Medulla oblongata (tissue), 1 donor: ENCODE data around the gene STRN4.

Experiments
- DNase-seq: peaks from one replicate; pipeline ENCODE4 v3.0.0-alpha.2; 2015; ENCODE audit errors: extremely low spot score

Gene STRN4

DNA sequence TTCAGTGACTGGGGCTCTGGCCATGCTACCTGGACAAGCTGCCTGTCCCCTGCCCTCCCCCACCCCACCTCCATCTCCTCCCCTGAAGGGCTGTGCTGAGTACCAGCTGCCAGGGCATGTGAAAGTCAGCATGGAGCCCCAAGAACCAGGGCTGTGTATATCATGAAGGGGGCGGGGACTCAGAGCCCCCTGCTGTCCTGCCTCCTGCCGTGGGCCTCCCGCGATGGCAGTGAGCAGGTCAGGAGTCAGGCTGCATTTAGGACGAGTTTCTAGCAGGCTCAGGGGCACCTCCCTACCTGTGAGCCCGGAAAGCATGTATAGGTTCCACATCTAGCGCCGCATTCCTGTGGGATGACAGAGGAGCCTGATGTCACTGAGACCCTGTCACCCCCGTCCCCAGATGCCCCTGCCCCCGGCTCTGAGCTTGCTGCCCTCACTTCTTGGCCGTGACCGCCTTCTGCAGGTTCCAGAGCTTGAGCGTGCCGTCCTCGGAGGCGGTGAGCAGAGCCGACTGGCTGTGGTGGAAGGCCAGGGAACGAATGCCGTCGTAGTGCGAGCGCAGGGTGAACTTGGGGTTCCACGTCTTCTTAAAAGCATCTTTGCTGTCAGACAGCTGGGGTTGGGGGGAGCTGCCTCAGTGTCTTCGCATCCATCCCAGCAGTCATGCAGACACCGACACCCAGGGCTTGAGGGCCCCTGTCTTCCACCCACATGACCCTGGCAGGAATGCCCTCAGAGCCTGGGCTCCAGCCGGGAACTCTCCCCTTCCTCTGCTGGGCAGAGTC lies 21.0 kb downstream of the STRN4 start:
- no peak for DNase-seq

DNA sequence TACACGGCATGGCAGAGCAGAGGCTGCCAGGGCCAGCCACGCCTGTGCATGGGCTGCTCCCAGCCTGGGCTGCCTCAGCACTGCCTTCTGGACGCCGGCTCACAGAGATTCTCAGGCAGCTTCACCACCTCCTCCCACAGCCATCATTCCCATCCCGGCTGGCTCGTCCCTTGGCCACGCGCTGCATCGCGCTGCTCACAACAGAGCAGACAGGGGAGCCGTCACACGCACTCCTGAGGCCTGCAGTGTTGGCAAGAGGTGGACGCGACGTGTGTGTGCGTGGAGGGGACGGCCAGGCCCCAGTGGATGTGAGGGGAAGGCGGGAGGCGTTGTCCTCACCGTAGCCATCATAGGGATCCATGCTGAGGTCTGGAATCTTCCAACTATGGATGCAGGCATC lies 21.8 kb downstream of the STRN4 start:
- no peak for DNase-seq

GRCh38 chr19:46723471-46723870 lies 22.8 kb downstream of the STRN4 start:
- no peak for DNase-seq

- DNase-seq, result no peak
Measured at GRCh38 chr19:46723023-46723461, 23.2 kb downstream of the STRN4 start.

DNA sequence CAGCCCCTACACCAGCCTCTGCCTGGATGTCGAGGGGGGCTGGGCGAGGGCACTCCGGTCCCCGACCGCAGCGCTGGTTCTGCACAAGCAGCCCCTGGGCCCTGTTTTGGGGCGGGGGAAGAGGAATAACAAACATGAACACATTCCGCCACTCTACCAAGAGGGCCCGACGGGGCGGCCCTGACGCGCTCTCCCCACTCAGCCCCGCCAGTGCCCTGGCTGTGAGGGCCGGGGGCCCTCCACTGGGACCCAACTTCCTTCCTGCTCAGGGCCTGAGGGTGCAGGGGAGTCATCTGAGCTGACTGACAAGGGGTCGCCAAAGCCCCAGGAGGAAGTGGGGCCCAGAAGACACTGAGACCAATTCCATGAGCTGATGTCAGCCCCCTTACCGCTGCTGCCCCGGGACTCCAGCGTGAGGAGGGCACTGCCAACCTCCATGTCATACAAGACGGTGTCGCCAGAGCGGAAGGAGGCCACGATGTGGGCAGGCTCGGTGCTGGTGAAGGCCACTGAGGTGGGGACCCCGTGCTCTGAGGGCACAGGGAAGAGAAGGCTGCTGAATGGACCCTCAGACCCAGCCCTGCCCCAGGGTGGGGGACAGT lies 23.7 kb downstream of the STRN4 start:
- DNase-seq, result no peak

DNA sequence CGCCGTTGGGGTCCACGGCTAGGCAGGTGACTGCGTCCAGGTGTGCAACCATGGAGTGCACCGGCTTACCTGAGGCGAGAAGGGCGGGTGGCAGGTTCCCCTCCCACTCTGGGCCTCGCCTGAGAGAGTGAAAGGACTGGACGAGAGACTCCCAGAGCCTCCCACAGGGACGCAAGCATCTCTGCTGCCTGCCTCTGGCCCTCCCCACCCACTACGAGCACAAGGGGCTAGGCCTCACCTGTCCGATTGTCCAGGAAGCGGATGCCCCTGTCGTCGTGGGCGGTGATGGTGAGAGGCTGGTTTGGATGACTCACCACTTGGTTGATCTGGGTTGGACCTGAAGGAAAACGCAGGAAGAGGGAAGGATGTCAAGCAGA lies 24.3 kb downstream of the STRN4 start:
- no peak for DNase-seq

DNA sequence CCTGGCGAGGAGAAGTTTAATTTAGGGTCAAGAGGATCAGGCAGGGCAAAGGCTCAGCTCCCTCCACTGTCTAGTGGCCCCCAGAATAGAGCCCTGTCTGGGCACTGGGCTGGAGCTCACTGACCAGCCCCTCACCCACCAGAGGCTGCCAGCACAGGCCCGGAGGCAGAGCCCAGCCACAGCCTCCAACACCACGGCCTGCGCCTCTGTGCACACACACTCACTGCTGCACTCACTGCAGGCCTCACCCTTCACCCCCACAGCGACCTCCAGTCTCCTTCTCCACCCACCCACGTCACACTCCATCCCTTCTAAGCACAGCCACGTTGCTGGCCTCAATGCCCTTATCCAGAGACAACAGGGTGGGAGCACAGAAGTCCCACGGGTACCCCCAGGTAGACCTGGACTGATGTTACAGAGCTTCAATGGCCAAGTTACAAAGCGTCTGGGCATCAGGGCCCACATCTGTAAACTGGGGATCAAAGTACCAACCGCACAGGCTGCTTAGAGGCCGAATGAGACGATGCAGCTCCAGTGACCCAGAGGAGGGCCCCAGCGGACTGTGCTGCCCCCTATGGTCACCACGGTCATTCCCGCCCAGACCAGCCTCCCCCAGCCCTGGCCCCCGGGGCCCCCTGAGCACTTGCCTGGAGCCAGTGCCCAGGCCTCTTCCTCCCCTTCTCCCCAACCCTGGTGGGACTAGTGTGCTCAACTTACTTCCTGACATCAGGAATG lies 24.8 kb downstream of the STRN4 start:
- DNase-seq, result no peak

DNA sequence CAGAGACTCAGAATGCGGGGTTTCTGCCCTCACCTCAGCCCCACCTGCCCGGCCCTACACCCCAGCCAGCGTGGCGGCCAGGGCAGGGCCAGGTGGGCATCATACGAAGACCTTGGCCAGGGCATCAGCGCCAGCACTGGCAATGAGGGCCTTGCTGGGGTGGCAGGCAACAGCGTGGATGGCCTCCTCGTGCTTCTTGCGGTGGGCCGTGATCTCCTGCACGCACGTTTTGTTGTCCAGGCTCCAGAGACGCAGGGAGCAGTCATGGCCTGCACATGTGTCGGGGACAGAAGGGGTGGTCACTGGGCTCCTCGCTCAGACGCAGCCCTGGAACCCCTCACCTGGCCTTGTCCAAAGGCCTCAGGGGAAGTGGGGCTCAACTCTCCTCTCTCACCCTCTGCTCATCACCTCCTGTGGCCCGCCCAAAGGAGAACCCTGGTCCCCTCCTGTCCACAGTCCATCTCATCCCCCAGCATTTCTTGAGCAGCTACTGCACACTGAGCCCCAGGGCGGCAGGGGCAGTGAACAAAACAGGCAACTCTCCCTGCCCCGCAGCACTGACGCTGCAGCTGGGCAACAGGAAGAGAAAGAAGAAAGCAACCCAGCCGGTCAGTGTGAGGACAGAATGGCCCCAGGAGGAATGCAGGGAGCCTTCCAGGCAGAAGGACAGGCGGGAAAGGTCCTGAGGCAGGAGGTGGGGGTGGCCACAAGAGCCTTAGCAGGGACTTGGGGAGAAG lies 25.6 kb downstream of the STRN4 start:
- no peak for DNase-seq

DNA sequence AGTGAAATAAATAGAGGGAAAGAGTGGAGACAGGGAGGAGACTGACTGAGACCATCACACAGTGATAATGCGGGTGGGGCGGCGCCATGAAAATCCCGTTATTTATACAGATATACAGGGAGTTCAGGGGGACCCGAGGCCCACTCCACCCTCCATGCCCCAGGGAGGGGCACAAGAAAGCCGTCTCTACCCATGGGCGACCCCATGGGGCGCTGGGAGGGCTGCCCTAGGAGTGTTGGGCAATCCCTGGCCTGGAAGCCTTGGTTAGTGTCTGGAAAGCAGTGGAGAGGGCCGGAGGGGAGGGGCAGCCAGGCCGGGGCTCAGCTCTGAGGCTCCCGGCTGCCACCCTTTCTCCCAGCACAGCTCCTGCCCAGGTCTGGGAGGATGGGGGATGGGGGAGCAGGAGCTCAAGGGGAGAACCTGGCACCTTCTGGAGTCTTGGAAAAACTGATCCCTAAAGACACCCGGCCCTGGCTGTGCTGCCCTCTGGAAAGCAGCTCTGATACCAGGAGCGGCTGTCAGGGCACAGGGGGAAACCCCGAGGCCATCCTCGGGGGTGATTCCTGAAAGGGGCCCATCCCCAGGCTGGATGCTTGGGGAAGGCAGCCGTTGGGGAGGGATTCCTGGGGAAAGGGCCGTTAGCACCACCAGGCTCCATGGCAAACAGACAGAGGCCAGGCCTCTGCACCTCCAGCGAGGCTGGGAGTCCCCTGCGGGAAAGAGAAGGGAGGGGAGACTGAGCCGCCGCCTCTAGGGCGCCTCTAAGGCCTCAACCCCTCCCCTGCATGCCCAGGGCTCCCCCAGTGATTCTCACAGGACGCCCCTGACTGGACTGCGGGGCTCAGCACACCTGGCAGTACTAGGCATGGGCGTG lies 26.4 kb downstream of the STRN4 start:
- no peak for DNase-seq

- no peak for DNase-seq
Measured at GRCh38 chr19:46718934-46719622, 27.2 kb downstream of the STRN4 start.

GRCh38 chr19:46718157-46718933 lies 27.9 kb downstream of the STRN4 start:
- no peak for DNase-seq

DNA sequence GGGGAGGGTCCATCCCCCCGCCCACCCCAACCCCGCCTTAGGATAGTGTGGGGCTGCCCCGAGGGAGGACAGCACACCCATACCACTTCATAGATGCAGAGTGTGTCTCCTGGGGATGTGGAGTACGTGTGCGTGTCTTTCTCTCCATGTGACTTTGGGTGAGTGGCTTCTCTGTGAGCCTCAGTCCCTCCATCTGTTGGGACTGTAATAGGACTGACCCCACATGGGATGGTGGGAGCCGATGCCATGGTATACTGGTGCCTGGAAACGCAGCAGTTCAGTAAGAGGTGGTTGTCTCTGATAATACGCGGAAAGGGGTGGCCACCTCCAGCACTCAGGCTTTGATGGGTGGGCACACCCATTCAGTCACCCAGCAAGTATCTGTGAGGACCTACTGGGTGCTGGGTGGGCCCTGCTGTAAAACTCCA lies 28.5 kb downstream of the STRN4 start:
- no peak for DNase-seq

DNA sequence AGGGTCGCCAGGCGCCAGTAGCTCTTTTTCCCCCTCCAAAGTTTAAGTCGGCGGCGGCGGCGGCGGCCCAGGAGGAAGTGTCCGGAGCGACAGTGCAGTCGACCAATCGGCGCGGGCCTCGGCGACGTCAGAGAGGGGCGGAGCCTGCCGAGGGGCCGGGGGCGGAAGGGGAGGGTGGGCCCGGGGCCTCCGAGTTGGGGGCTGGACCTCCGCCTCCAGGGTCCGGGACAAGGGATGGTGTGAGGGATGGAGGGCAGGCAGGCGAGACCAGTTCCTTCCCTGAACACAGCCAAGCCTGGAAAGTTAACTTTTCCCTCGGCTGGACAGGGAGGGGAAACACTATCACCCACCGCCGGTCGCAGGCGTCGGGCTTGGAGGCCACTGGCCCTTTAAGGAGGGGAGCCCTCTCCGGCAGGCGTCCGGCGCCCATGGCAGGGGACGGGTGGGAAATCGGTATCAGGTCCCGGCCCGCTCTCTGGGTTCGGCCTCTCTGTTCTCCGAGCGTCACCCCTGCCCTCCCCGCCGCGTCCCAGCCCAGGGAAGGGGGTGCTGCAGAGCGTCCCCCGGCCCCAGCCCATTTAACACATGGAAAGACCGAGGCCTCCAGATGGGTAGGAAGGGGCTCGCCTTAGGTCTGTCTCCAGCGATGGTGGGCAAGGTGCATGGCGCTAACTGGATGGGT lies 29.1 kb downstream of the STRN4 start, which contains the start of gene PRKD2:
Gene PRKD2, minus strand, starts transcription at position 81 of the 682 bp plus-strand sequence. CDS start 744 bp downstream, outside the sequence.
- DNase-seq, result peak; percentile 84

GRCh38 chr19:46716672-46717033 lies 29.6 kb downstream of the STRN4 start:
- DNase-seq, result no peak

DNA sequence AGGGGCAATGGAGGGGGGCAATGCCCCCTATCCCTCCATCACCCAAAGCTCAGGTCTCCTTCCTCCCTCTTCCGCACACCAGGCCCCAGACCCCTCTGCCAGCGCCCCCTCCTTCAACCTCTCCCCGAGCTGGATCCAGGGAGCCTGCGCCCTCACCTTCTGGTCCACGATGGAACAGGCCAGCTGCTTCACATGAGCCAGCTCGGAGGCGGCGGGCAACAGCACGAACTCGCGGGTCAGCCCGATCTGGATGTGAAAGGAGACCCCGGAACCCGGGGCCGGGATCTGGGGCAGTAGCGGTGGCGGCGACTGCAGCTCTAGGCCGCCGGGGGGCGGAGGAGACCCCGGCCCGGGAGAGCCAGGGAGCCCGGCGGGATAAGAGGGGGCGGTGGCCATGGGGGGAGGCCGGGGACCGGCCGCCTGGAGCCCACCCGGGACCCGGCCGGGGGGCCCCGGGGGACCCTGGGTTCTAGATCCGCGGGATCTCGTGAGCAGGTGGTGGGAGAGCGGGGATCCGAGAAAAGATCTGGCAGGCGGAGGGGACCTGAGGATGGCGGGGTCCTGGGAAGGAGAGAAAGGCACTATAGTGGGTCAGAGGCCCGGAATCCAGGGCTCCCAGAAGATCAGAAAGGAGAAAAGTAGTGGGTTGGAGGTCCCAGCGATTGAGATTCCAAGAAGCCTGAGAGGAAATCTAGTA lies 30.1 kb downstream of the STRN4 start:
- DNase-seq, result no peak

DNA sequence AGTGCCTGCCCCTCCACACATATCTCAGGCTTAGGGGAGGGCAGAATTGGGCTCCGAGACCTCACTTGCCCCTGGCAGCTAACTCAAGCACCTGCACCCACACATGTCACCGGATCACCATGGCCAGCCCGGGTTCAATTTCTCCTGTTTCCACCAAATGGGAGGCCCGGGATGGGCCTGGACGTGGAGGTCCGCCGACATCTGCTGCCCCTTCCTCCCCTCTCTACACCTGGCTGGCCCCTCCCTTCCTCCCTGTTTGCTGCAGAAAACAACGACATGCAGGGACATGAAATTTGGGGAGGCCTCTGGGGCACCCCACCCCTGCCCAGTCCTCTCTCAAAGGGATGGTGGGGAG lies 30.7 kb downstream of the STRN4 start:
- no peak for DNase-seq

DNA sequence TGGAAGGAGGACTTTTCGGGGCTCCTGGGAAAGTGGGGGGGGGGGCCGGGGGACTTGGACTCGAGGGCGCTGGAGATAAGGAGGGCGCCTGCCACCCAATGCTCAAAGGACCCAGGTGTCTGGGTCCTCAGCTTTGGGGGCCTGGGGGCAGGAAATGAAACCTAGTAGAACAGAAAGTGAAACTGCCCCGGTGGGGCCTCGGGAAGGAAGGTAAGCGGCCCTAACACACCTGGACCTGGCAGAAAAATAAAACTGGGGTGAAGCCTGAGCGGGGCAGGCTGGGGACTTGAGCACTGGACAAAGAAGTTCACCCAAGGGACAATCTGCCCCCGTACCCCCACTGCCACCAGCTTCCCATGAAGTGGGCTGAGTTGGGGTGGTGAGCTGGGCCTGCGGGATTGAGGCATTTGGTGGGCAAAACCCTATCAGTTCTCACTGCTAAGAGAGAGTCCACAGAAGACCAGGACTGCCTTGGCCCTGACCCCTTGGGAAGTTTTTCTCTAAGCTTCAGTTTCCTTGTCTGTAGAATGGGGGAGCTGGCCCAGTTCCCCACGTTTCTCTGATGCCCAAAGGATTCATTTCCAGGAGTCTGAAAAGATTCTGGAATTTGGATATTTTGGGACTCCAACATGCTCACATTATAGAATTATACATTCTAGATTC lies 31.7 kb downstream of the STRN4 start:
- no peak for DNase-seq
